Breast epithelium (tissue), 3 donors: ENCODE measurements around the gene RANBP2.

ENCODE experiments used
- CTCF ChIP-seq, 3 donors: fragments of 450-650 bp; IDR thresholded peaks; one replicate each; pipeline ENCODE4 v1.5.1; 2016 to 2017; ENCODE audit warnings: antibody characterized with exemption in 3 of 3, mild to moderate bottlenecking in 3 of 3, moderate library complexity in 3 of 3
- POLR2A ChIP-seq: fragments of 450-650 bp; IDR thresholded peaks from one replicate; pipeline ENCODE4 v1.6.1; 2016; ENCODE audit warnings: antibody characterized with exemption, mild to moderate bottlenecking, moderate library complexity

GRCh38 chr2:108701806-108702205, 17.5 kb upstream of the RANBP2 start:
- TF ChIP-seq POLR2A (no peak), CTCF (IDR thresholded peaks at IDR 0.05) (no peak)
